HG03565 (cell line): ENCODE measurements around the gene MCC.
"Not testable (repeated sequence)": the region's sequence is repeated elsewhere in the genome, so short reads cannot be mapped to it uniquely, and the experiment has no call there.

Experiments used
- ATAC-seq: cut with Tn5 transposase; IDR thresholded peaks from one replicate; pipeline ENCODE4 v1.9.1; 2021; ENCODE audit warnings: mild to moderate bottlenecking, moderate library complexity; ENCODE audit not compliant: unreplicated experiment

MCC gene

DNA sequence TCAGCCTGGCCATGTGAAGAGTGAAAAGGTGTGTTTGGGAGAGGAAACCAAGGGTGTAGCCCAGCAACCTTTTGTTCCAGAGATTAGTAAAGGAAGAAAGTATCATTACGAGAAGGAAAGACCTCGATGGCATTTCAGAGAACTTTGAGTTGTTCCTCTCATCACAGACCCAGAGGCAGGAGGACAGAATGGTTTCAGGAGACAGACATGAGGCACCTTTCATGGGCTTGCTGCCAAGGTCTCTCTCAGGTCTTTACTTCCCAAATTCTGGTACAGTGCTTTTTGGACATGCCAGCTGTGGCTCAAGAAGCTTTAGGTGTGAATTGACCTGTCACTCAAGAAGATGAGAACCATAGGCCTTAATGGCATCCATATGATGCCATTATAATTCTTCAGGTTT lies 2.8 kb upstream of the MCC start:
- no peak for ATAC-seq

DNA sequence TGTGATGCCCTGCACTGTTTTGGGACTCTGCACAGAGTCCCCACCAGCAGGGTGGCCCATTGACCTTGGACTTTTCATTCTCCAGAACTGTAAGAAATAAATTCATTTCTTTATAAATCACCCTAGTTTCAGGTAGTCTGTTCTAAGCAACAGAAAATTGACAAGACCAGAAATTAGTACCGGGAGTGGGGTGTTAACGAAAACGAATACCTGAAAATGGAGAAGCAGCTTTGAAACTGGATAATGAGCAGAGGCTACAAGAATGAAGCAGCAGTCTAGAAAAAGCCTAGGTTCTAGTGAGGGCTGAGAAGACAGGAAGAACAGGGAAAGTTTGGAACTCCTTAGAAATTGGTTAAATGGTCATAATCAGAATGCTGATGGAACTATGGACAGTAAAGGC lies 2.1 kb upstream of the MCC start:
- ATAC-seq = no peak

DNA sequence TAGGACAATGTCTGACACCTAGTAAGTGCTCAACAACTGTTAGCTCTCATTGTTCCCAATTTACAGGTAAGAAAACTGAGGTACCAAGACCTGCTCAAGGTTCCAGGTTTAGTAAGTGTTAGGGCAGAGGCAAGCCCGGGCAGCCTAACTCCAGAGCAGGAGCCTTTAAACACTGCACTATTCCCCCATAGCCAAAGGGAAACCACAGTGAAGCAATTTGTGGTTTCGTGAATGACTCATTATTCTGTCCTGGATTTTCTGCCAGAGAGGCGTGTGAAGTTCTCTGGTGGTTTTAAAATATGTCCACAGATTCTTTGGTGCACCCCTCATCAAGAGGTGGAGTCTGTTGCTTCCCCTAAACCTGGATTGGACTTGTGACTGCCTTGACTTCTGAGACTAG lies 1.0 kb upstream of the MCC start:
- ATAC-seq = no peak

DNA sequence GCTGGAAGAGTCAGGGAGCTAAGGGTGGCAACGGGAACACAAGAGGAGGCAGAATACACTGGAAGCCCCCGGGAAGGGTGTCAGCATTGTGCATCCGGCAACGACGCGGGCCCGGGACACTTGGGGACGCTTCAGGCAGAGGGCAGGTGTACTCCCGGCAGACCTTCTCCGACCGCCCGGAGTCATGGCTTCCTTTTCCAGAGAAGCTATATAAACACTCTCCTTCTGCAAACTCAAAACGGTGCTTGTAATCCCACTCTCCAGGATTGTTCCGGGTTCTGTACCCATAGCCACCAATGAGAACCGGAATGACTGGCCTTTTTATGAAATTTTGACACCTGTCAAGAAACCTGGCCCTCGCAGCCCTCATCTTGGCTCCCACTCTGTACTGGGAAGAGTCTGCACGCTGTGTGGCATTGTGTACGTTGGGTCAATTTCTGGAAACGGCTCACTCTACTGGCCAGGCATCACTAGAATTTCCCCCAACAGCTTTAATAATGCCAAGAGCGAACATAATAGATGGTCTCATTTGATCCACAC lies 462 bp upstream of the MCC start:
- ATAC-seq = no peak

DNA sequence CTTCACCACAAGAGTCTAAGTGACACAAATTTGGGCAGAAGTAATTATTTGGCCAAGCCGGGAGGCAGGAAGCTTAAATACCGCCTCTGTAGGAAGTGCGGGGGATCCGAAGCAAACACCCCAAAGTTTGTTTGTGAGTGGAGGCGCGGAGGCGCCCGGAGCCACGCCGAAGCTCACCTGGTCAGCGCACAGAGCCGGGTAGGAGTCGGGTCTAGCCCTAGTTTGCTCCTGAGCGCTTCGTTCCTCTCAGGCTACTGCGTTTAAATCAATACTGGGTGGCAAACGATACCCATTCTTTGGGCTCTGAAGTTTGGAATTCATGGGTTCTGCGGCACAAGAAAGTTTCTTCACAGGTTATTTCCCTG lies 855 bp downstream of the MCC start:
- ATAC-seq = no peak

DNA sequence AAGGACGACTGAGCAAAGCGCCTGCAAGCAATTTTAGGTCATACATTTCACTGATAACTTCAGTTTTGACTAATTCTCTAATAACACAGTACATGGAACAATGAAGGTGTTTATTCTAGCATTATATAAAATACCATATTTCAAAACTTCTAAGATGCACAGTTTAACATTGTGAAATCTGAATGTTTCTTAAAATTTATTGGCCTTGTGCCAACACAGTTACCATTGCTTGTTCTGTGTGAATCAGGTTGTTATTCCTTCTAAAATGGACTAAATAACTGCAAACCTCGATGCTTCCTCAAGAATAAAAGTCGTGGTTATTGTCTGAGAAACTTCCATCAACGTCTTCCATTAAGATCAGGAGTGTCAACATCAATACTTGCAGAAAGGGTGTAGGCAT lies 8.0 kb downstream of the MCC start:
- ATAC-seq = no peak

DNA sequence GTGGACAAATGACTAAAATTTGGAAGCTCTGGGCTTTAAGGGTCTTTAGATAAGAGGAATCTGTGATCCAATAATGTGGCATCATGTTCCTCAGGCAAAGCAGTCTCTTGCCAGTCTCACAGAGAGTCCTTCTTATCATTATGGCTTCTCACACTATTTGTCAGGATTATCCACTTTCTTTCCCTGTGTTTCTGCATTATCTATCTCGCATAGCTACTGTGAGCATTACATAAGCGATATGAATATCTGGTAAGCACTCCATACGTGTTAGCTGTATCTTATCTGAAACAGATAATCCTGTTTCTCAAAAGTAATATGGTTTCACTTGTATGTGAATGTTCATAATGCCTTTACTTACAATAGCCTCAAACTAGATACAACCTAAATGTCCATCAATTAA lies 9.6 kb downstream of the MCC start:
- no peak for ATAC-seq

DNA sequence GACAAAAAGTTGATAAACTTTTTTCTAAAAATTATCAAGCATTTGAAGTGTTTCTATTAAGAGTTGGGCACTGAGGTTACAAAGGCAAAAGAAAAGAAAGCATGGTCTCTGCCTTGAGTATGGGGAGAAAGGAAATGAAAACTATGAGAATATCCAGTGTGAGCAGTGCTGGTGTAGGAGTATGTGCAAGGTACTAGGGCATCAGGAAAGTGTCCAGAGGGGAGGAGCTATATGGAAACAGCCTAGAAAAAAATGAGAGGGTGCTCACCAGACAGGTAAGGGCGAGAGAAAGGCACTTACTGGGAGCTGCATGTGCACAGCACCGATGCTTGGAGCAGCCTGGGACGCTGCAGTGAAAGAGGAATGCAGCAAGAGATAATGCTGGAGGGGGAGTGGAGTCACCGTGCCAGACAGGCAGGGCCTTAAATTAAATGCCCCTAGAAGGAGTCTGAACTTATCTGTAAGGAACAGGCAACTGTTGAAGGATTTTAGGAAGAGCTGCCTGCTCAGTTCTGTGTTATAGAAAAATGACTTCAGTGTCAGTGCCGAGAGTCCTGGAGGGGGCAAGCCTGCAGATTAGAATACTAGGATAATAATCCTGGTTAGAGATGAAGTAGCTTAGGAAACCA lies 14.0 kb downstream of the MCC start:
- no peak for ATAC-seq

DNA sequence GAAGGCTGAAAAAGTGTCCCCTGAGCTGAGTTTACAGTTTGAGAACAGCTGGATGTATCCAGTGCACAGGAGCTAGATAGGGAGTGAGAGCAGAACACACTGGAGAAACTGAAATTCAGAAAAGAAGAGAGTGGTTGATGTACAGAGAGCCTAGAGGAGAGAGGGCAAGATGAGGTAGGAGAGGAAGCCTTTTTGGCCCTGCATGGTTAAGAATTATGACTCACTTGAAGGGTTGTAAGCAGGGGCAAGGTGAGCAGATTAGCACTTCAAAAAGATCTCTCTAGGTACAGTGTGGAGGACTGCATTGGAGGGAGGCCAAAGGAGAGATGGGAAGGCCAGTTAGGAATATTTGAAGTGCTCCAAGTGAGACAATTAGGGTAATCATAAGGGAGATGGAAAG lies 25.2 kb downstream of the MCC start:
- no peak for ATAC-seq

DNA sequence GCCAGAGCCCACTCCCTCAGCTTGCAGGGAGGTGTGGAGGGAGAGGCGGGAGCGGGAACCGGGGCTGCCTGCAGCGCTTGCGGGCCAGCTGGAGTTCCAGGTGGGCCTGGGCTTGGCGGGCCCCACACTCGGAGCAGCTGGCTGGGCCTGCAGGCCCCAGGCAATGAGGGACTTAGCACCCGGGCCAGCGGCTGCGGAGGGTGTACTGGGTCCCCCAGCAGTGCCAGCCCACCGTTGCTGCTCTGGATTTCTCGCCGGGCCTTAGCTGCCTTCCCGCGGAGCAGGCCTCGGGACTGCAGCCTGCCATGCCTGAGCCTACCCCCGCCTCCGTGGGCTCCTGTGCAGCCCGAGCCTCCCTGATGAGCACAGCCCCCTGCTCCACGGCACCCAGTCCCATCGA lies 31.1 kb downstream of the MCC start:
- ATAC-seq = not testable (repeated sequence)

DNA sequence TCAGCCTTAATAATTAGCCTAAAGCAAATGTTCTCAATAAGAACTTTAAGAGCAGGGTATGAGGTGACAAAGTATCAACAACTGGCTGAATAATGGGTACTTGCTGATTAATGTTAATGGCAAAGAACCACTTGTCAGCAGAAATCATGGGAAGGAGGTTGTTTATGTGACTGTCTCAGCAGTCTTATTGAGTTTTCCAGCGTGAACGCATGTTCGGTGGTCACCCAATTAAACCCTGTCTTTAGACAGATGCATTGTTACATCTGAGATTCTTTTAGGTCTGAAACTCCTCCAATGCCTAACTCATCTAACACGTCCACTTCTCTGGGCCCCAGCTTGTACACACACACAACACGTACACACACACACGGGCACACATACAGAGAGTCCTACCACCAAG lies 35.3 kb downstream of the MCC start:
- ATAC-seq = no peak

DNA sequence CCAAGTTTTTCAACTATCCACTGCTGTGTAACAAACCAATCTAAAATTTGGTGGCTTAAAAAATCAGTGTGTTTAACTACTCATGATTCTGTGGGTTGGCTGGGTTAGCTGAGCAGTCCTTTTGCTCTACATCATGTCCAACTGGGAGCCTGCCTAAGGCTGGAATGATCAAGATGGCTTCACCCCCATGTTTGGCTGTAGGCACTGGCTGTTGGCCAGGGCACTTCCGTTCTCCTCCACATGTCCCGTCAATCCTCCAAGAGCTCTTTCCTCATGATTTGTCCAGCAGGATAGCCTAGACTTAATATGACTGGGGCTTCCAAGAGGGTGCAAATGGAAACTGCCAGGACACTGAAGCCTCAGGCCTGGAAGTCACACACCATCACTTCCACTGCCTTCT lies 36.5 kb downstream of the MCC start:
- ATAC-seq = no peak

DNA sequence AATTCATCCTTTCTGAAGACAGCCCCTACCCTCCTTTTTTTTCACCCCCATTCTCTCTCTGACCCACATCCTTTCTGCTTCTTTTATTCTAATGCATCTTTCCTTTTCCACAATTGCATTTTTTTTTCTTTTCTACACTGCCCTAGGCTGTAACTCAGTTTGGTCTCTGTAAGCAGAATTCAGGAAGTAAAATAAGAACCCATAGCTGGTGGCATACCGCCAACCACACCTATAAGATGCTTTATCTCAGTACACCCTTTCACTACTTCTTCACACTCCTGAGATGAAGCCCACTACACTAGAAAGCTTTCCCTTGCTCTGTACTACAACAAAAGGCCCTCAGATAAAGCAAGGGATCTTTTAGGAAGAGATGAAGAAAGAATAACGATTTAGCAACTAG lies 37.3 kb downstream of the MCC start:
- no peak for ATAC-seq

DNA sequence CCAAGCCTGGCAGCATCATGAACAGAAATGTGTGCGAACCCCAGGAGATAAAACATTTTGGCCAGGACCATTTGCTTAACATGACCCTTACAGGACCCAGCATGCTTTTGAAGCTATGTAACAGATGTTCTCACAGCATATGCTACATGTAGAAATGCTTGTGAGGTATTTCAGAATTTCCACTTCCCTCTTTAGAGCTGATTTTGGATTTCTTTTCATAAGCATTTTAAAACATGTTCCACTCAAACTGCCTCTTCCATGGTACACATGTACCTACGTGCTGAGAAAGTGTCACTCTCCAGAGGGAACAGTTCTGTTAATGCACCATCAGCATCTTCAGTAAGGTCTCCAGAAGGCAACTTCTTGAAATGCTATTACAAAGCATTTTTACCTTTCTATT lies 37.8 kb downstream of the MCC start:
- no peak for ATAC-seq

DNA sequence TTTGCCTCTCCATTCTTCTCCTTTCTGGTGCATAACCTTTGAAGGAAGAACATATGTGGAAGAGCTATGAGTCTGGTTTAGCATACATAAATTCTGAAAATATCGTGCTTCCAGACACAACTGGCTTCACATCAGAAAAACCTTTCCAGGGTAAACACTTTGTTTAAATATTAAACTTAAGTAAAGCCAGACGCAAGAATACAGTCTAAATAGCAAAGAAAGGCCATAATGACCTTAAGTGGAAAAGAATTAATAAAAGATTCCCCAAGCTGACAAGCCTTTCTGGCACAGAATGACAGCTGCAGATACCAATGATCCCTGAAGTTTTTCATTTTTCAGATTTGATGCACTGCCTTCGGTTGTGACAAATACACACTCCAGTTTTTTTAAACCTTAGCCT lies 40.0 kb downstream of the MCC start:
- ATAC-seq = no peak

DNA sequence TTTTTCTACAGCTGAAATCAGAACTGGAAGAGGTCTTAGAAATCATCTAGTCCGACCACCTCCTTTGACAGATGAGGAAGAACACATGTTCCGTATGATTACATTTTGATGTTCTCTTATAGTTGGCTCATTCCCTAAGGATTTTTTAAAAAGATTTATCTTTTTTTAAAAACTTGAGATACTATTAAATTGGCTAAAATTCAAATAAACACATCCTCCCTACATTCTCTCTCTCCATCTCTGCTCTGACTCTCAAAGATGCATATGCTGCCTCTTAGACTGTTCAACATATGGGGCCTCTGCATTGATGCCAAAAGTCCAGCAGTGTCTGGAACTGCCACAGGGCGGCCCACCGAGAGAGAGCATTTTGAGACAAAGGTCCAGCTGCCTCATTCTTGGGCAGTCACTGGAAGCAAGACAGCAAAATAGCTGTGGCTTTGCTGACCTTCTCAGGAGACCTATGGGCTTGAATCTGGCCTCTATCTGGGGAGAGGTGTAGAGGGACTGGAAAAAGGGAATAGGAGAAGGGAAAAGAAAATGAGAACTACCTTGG lies 40.7 kb downstream of the MCC start:
- ATAC-seq = no peak

DNA sequence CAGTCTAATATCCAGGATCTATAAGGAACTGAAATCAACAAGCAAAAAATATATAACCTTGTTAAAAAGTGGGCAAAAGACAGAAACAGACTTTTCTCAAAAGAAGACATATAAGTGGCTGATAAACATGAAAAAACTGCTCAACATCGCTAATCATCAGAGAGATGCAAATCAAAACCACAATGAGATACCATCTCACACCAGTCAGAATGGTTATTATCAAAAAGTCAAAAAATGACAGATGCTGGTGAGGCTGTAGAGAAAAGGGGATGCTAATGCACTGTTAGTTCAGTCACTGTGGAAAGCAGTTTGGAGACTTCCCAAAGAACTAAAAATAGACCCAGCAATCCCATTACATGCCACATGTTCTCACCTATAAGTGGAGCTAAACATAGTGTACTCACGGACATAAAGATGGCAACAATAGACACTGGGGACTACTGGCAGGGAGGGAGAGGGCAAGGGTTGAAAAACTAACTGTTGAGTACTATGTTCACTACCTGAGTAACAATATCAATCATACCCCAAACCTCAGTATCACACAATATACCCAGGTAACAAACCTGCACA lies 41.8 kb downstream of the MCC start:
- ATAC-seq = no peak

DNA sequence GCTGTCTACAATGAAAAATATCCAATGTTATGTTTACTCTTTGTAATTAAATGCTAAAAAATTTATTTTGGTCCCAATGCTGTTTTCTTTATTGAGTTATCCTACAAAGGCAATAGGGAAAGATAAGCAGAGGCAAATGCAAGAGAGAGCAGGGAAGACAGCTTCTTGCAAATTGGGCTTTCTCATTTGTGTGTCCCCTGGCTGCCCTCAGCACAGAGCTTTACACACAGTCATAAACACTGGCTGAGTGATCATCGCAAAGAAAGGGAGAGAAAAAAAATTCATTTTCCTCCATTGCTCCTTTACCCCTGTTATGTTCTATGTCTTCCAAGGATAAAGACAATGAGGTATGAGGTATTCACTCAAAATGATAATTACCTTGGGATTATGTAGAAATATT lies 51.1 kb downstream of the MCC start:
- ATAC-seq = no peak

DNA sequence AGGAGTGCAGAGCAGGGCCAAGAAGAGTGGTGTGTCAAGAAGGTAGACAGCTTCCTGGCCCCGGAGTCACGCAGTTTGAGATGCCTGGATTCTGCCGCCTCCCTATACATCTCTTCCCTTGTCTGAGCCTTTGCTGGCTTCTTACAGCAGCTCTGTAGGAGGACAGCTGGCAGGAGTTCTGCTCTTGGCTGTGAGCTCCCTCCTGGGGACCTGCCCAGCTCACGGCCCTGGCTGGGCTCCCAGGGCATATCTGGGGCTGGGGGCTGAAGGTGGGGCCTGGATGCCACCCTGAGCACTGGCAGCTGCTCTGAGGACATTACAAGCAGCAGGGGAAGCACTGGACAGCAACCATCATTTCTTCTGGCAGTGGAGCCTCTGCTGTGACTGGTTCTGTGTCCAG lies 52.7 kb downstream of the MCC start:
- ATAC-seq = no peak

DNA sequence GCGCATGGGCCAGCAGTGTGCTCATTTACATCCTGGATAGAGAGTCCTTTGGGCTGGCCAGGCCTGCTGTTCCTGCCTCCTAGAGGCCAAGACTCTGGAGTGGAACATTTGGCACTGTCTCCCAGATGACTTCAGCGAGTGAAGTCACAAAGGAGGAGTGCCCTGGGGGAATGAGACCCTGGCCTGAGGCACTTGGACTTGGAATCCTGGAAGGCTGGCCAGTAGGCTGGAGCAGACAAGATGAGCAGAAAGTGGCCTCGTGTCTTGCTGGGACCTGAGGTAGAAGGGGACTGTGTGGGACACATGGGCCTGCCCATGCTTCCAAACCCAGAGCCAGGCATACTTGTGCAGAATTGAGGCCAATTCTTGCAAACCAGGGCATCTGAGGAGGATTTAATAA lies 53.4 kb downstream of the MCC start, which contains the start of gene TSSK1B:
Gene TSSK1B, minus strand, starts transcription at position 101 of the 400 bp plus-strand sequence. CDS start 150 bp downstream, outside the sequence.
- no peak for ATAC-seq

DNA sequence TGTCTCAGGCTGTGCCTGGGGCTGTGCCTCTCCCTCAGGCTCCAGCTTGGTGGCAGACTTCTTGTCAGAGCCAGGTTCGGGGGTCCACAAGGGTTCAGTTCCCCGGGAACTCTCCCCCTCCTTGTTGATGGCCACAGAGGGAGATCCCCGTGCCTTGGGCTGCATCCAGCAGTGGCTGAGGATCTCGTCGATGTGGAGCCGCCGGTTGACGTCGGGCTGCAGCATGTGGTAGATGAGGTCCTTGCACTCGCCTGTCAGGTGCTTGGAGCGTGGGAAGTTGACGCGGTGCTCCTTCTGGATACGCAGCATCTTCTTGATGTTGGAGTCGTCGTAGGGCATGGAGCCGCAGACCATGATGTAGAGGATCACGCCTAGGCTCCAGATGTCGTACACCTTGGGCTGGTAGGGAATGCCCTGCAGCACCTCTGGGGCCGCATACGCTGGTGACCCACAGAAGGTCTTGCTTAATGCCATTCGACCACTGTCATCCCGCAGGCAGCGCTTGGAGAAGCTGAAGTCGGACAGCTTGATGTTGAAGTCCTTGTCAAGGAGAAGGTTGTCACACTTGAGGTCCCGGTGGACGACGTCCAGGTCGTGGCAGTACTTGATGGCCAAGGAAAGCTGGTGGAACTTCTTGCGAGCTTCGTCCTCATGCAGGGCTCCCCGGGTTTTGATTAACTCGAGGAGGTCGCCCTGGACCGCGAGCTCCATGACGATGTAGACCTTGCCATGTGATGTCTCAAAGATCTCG lies 54.2 kb downstream of the MCC start:
- ATAC-seq = no peak

DNA sequence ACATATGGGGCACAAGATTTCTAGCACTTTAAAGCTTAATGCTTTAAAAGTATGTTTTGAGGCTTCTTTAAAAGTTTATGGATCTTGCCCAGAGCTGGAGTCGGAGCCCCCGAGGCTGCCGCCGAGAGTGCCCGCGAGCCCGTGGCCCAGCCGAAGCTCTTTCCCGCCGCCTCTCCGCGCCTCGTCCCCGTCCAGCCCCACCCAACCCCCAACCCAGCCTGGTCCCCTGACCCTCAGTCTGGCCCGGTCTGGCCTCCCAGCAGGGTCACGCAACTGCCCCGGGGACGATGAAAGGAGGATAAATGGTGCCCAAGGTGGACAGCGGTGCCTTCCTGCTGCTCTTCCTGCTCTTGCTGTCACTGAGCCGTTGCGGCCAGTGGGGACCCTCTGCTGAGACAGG lies 55.2 kb downstream of the MCC start:
- no peak for ATAC-seq
